Measurements from ENCODE around the gene FAM83C.

Gene FAM83C

DNA sequence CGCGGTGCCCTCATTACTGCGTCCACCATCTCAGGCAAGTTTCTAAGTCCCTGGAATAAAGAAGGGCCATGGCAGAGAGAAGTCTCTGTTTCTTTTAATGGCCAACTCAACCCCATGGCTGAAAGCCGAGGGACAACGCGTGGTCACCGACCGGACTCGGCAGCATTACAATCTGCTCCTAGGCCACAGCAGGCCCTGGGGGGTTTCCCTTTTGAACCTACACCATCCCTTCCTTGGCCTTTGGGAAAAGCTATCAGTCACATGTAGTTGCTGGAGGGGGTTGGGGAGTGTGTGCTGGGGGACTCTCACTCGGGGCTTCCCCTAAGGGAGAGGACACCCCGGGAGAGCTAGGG lies 11.1 kb upstream of the FAM83C start:
- H3K4me3 ChIP-seq (ENCODE audit: low read depth, low read length): no peak overlapping the region
- TF ChIP-seq, protein P1, sequence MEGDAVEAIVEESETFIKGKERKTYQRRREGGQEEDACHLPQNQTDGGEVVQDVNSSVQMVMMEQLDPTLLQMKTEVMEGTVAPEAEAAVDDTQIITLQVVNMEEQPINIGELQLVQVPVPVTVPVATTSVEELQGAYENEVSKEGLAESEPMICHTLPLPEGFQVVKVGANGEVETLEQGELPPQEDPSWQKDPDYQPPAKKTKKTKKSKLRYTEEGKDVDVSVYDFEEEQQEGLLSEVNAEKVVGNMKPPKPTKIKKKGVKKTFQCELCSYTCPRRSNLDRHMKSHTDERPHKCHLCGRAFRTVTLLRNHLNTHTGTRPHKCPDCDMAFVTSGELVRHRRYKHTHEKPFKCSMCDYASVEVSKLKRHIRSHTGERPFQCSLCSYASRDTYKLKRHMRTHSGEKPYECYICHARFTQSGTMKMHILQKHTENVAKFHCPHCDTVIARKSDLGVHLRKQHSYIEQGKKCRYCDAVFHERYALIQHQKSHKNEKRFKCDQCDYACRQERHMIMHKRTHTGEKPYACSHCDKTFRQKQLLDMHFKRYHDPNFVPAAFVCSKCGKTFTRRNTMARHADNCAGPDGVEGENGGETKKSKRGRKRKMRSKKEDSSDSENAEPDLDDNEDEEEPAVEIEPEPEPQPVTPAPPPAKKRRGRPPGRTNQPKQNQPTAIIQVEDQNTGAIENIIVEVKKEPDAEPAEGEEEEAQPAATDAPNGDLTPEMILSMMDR (IDR thresholded peaks at IDR 0.05; ENCODE audit: low read depth, low read length, missing control alignments): no peak
- DNase-seq (ENCODE audit: low read depth): no peak

DNA sequence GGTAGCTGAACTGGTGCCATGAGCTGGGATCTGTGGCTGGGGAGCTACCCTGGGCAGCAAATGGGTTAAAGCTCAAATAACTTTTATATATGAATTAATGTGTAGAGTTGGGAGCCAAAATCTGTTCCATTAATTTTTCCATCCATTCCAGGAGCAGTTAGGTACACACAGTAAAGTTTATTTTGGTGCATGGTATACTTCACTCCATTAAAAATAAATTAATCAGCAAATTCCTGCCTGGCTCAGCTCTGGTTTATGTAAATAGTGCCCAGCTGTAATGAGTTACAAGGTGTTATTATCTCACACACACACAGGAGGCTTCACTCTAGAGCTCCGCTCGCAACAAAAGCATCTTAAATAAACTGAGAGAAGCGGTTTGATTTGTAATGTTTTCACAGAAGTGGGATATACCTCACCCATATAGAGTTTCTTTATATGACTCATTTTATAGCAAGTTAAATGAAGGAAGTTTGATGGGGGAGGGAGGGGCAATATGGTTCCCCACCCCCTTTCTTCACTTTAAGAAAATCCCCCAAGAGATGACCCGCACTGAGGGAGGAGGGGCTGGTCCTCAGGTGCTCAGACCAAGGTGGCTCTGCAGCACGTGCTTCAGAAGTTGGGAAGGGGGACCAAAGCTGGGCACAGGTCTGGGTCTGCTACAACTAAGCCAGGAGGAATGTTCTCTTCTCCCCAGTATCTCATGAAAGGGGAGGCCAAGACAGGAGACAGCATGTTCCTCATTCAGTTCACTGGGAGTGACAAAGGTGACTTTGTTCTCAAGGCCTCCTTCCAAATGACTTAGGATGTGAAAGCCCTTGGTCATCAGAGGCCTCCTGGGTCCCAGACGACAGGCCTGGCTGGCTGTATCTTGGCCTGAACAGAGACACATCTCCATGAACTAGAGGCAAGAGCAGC lies 10.5 kb upstream of the FAM83C start:
- no peak overlapping the region for H3K4me3 ChIP-seq (ENCODE audit: low read depth, low read length)
- no peak for DNase-seq (ENCODE audit: low read depth)
- TF ChIP-seq, protein P1 (IDR thresholded peaks at IDR 0.05; ENCODE audit: low read depth, low read length, missing control alignments): no peak

DNA sequence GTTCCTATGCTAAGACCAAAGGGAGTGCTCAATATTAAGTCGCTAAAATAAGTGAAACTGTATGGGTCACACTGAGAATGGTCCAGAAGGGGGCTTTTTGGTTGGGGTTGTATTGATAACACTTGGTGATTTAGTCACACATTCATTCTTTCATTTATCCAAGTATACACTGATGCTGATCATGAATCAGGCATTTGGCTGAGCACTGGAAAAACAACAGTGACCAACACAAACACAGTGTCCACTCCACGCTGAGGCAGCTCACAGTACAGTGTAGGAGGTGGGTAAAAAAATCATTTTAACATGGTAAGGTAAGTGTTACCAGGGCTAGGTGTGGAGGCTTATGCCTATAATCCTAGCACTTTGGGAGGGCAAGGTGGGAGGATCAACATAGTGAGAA lies 9.2 kb upstream of the FAM83C start:
- no peak overlapping the region for H3K4me3 ChIP-seq (ENCODE audit: low read depth, low read length)
- no peak for DNase-seq (ENCODE audit: low read depth)
- TF ChIP-seq, protein P1 (IDR thresholded peaks at IDR 0.05; ENCODE audit: low read depth, low read length, missing control alignments): no peak

DNA sequence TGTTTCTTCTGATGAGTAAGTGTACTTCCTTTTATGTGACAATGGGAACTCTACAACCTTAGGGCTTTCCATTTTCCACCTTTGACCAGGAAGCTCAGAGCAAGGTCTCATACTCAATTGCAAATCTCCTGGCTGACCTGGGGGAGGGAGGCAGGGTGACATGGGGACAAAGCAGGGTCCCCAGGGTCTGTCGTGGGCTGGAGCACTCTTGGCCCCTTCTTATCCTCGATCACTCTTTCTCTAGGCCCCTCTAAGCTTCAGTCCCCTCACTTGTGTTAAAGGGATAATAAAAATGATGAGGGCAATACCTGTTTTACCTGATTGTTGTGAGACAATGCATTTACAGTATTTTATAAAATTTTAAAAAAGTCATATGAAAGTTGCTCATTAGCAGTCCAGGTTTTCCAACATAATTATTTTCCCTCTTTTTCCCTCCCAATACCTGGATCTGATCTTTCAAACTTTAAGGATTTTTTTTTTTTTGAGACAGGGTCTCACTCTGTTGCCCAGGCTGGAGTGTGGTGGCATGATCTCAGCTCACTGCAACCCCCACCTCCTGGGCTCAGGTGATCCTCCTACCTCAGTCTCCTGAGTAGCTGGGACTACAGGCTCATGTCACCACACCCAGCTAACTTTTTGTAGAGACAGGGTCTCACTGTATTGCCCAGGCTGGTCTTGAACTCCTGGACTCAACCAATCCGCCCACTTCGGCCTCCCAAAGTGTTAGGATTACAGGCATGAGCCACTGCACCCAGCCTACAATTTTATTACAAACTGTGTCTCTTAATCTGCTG lies 8.4 kb upstream of the FAM83C start:
- TF ChIP-seq, protein P1 (IDR thresholded peaks at IDR 0.05; ENCODE audit: low read depth, low read length, missing control alignments): no peak
- DNase-seq (ENCODE audit: low read depth): no peak
- no peak overlapping the region for H3K4me3 ChIP-seq (ENCODE audit: low read depth, low read length)

DNA sequence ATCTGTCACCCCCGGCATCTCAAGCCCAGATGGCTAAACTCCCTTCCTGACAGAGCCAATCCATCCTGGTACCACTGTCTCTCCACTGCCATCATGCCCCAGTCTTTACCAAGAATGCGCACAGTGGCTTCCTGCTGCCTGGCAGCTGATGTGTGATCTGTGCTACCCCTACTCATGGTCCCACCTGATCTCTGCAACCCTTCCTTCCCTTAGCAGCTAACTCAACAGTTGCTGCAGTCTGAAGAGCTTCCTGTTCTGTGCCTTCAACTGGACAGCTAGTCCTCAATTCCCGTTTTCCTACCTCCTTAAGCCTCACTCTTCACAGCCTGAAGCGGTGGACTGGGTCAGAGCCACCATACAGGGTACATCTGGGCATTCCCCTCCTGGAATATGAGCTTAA lies 7.6 kb upstream of the FAM83C start:
- H3K4me3 ChIP-seq (ENCODE audit: low read depth, low read length): no peak overlapping the region
- DNase-seq (ENCODE audit: low read depth): no peak
- TF ChIP-seq, protein P1 (IDR thresholded peaks at IDR 0.05; ENCODE audit: low read depth, low read length, missing control alignments): no peak

DNA sequence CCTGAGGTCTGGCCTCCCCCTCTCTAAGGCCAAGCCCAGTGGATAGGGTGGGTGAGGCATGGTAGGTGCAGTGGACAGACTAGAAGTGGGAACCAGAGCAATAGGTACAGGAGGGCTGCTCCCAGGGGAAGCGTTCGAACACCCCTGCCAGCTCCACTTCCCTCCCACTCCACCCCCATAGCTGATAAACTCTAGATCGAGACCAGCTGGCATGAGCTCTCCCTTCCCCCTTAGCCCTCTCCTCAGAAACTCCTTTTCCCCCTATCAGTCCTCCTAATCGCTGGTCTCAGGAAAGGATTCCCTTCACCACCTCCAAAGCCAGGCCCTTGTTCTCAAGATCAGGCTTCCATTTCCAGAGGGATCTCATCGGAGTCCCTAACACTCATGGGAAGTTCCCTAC lies 6.0 kb upstream of the FAM83C start:
- no peak overlapping the region for H3K4me3 ChIP-seq (ENCODE audit: low read depth, low read length)
- TF ChIP-seq, protein P1 (IDR thresholded peaks at IDR 0.05; ENCODE audit: low read depth, low read length, missing control alignments): no peak
- DNase-seq (ENCODE audit: low read depth): no peak
